ACC112 (cell line): ENCODE data around the gene ITGB1.
"Not testable (repeated sequence)": the region's sequence is repeated elsewhere in the genome, so short reads cannot be mapped to it uniquely, and the experiment has no call there.

Source experiments
- H2AFZ ChIP-seq: fragments of 200-600 bp; sonication (generic); one replicate; pipeline ENCODE4 v1.6.0; 2017; ENCODE audit warnings: antibody characterized with exemption, low read length; ENCODE audit not compliant: unreplicated experiment
- H3K27ac ChIP-seq: fragments of 200-600 bp; sonication (generic); 2 replicates; pipeline ENCODE4 v1.5.1; 2014; ENCODE audit warnings: low read depth, mild to moderate bottlenecking, antibody characterized with exemption, low read length, moderate library complexity
- H3K27me3 ChIP-seq: fragments of 200-600 bp; sonication (generic); 2 replicates; pipeline ENCODE4 v1.6.1; 2014; ENCODE audit warnings: mild to moderate bottlenecking, antibody characterized with exemption, low read length, moderate library complexity, mixed read lengths; ENCODE audit not compliant: insufficient read depth
- H3K36me3 ChIP-seq: fragments of 200-600 bp; sonication (generic); 2 replicates; pipeline ENCODE4 v1.6.1; 2016; ENCODE audit warnings: mild to moderate bottlenecking, antibody characterized with exemption, low read length, moderate library complexity, mixed read lengths; ENCODE audit not compliant: insufficient read depth
- H3K4me1 ChIP-seq: fragments of 200-600 bp; sonication (generic); one replicate; pipeline ENCODE4 v1.6.1; 2016; ENCODE audit warnings: low read length, mixed read lengths; ENCODE audit not compliant: insufficient read depth, unreplicated experiment, control insufficient read depth
- H3K4me3 ChIP-seq: fragments of 200-600 bp; sonication (generic); 2 replicates; pipeline ENCODE4 v1.5.1; 2014; ENCODE audit warnings: mild to moderate bottlenecking, low read depth, low read length
- H3K79me2 ChIP-seq: fragments of 200-600 bp; sonication (generic); one replicate; pipeline ENCODE4 v1.6.0; 2016; ENCODE audit warnings: low read length; ENCODE audit not compliant: control insufficient read depth, unreplicated experiment, insufficient read depth

Gene ITGB1

GRCh38 chr10:32909456-32909855, 48.6 kb downstream of the ITGB1 start:
- Histone ChIP-seq H2AFZ (no peak overlapping the region), H3K27ac (no peak overlapping the region), H3K79me2 (peaks cover 35% of the 10 kb centered on the region), H3K4me3 (no peak overlapping the region), H3K4me1 (peaks cover 3% of the 10 kb centered on the region), H3K36me3 (peaks cover 45% of the 10 kb centered on the region), H3K27me3 (no peaks in the 10 kb centered on the region)

GRCh38 chr10:32906595-32906994, 51.4 kb downstream of the ITGB1 start:
- H3K4me1 ChIP-seq: peaks cover 3% of the 10 kb centered on the region
- H3K27me3 ChIP-seq: no peaks in the 10 kb centered on the region
- peaks cover 53% of the 10 kb centered on the region for H3K36me3 ChIP-seq
- no peak overlapping the region for H2AFZ ChIP-seq
- H3K27ac ChIP-seq: no peak overlapping the region
- no peak overlapping the region for H3K4me3 ChIP-seq
- peaks cover 28% of the 10 kb centered on the region for H3K79me2 ChIP-seq

GRCh38 chr10:32905466-32905865, 52.6 kb downstream of the ITGB1 start:
- no peaks in the 10 kb centered on the region for H3K27me3 ChIP-seq
- H3K27ac ChIP-seq: no peak overlapping the region
- peaks cover 3% of the 10 kb centered on the region for H3K4me1 ChIP-seq
- H3K79me2 ChIP-seq: peaks cover 25% of the 10 kb centered on the region
- H2AFZ ChIP-seq: no peak overlapping the region
- H3K4me3 ChIP-seq: no peak overlapping the region
- H3K36me3 ChIP-seq: peaks cover 50% of the 10 kb centered on the region

- Histone ChIP-seq H3K27me3 (no peaks in the 10 kb centered on the region), H3K4me3 (no peak overlapping the region), H3K36me3 (peaks cover 42% of the 10 kb centered on the region), H3K79me2 (peaks cover 12% of the 10 kb centered on the region), H3K4me1 (no peaks in the 10 kb centered on the region), H2AFZ (no peak overlapping the region), H3K27ac (no peak overlapping the region)
Measured at GRCh38 chr10:32901815-32902214, 56.2 kb downstream of the ITGB1 start.

DNA sequence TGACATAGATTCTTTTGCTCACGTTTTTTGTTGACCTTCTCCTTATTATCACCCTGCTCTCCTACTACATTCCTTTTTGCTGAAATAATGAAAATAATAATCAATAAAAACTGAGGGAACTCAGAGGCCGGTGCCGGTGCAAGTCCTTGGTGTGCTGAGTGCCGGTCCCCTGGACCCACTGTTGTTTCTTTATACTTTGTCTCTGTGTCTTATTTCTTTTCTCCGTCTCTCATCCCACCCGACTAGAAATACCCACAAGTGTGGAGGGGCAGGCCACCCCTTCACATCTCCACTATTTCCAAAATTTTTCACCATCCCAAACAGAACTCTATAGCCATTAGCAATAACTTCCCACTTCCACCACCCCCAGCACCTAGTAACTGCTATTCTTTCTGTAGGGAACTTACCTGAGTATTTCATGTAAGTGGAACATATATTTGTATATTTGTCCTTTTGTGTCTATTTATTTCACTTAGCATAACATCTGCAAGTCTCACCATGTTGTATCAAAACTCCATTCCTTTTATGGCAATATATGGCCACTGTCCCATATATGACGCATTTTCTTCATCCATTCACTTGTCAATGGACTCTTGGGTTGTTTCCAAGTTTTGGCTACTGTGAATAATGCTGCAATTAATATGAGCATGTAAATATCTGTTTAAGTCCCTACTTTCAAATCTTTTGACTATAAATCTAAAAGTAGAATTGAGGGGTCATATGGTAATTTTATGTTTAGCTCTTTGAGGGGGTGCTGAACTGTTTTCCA, 62.6 kb downstream of the ITGB1 start:
- H3K36me3 ChIP-seq: peaks cover 35% of the 10 kb centered on the region
- not testable (repeated sequence) for H3K4me1 ChIP-seq, H2AFZ ChIP-seq, H3K27ac ChIP-seq, H3K79me2 ChIP-seq, H3K4me3 ChIP-seq, H3K27me3 ChIP-seq

GRCh38 chr10:32893916-32894664, 63.9 kb downstream of the ITGB1 start:
- no peaks in the 10 kb centered on the region for H3K79me2 ChIP-seq
- no peak overlapping the region for H2AFZ ChIP-seq
- no peaks in the 10 kb centered on the region for H3K27me3 ChIP-seq
- peaks cover 35% of the 10 kb centered on the region for H3K36me3 ChIP-seq
- no peak overlapping the region for H3K27ac ChIP-seq
- H3K4me1 ChIP-seq: peaks cover 11% of the 10 kb centered on the region
- no peak overlapping the region for H3K4me3 ChIP-seq

- no peaks in the 10 kb centered on the region for H3K27me3 ChIP-seq
- peaks cover 30% of the 10 kb centered on the region for H3K36me3 ChIP-seq
- no peaks in the 10 kb centered on the region for H3K79me2 ChIP-seq
- H3K4me1 ChIP-seq: peaks cover 11% of the 10 kb centered on the region
- no peak overlapping the region for H3K27ac ChIP-seq
- H3K4me3 ChIP-seq: no peak overlapping the region
- no peak overlapping the region for H2AFZ ChIP-seq
Measured at GRCh38 chr10:32893434-32893833, 64.6 kb downstream of the ITGB1 start.

DNA sequence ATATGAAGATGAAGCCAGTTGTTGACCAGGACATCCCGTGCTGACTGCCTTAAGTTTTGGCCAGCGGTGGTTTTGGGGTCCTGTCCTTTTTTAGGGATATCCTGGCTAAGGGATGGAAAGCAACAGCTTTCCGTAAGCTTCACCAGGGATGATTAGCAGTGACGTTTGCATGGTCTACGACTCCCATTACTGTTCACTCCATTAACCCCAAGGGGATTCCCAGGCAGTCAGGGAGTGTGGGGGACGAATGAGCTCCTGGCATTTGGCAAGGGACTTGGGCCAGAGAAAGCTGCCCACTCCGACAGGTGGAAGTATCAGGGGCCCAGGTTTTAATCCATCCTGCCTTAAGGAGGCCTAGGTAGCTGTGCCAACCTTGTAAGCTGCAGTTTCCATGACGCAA, 66.8 kb downstream of the ITGB1 start:
- H3K4me3 ChIP-seq: no peak overlapping the region
- no peaks in the 10 kb centered on the region for H3K27me3 ChIP-seq
- H2AFZ ChIP-seq: no peak overlapping the region
- H3K36me3 ChIP-seq: peaks cover 9% of the 10 kb centered on the region
- H3K79me2 ChIP-seq: no peaks in the 10 kb centered on the region
- no peak overlapping the region for H3K27ac ChIP-seq
- H3K4me1 ChIP-seq: peaks cover 11% of the 10 kb centered on the region

DNA sequence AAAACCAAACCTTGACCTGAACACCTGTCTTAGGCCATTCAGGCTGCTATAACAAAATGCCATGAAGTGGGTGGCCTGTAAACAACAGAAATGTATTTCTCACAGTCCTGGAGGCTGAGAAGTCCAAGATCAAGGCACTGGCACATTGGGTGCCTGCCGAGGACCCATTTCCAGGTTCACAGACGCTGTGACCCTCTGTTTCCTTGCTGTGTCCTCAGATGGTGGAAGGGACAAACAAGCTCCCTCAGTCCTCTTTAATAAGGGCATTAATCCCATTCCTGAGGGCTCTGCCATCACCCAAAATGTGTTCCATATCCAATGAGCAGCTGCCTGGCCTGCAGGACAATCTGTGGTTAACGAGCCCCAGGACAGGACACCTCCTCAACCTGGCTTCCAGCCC, 67.6 kb downstream of the ITGB1 start:
- no peaks in the 10 kb centered on the region for H3K27me3 ChIP-seq
- no peak overlapping the region for H3K4me3 ChIP-seq
- H3K4me1 ChIP-seq: peaks cover 11% of the 10 kb centered on the region
- H3K27ac ChIP-seq: no peak overlapping the region
- no peaks in the 10 kb centered on the region for H3K79me2 ChIP-seq
- H3K36me3 ChIP-seq: peaks cover 2% of the 10 kb centered on the region; the same call in 1 of the 2 replicates
- no peak overlapping the region for H2AFZ ChIP-seq

- H3K27ac ChIP-seq: no peak overlapping the region
- no peak overlapping the region for H2AFZ ChIP-seq
- peak overlapping the region; percentile 51; the same call in 1 of the 2 replicates for H3K4me3 ChIP-seq
- peaks cover 11% of the 10 kb centered on the region for H3K4me1 ChIP-seq
- H3K27me3 ChIP-seq: no peaks in the 10 kb centered on the region
- no peaks in the 10 kb centered on the region for H3K36me3 ChIP-seq
- H3K79me2 ChIP-seq: no peaks in the 10 kb centered on the region
Measured at GRCh38 chr10:32889631-32890212, 68.3 kb downstream of the ITGB1 start.
